ENCODE measurements around the gene VEGFC.

Gene VEGFC

DNA sequence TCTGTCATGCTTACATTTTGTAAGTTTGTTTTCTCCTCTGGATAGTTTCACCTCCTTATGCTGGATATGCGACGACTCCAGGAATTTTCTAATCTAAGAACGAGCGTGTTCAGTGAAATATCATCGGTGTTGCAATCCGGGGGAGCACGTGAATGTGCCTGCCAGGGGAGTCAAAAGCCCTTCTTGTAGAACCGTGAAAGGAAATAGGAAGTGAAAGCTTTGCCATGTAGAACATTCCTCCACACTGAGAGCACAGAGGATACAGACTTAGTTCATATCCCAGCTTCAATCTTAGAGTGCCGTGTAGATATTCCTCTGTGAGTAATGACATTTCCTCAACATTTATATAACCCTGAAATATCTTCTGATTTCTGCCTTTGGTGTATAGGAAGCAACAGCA is 121.2 kb downstream of the VEGFC start:
- no peak for DNase-seq

DNA sequence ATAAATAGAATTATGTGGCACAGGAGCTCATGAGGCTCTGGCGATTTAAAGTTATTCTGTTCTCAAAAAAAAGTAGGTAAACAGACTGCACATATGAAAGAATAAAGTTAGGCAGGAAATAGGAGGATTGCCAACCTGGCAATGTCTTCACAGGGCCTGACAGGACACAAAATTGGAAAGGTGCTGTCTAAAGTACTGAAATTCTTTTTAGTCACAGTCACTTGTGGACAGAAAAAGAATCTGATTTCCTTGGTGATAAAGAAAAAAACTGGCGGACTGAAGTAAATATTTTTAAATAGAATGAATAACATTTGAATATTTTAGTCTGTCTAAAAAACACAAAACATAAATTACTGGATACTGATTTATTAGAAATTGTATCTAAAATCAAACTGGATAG is 124.4 kb downstream of the VEGFC start:
- no peak for DNase-seq

DNA sequence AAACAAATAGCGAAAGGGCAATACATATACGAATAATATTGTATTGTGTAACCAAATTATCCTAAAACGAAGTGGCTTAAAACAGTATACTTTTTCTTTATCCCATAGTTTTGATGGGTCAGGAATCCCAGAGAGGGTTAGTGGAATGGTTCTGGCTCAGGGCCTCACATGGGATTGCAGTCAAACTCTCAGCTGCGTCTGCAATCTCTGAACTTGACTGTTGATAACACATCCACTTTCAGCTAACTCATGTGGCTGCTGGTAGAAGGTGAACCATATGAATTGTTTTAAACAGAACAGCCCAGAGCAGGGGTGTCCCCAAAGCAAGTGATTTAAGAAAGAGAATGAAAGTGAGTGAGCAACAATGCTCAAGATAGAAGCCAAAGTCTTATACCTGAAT is 127.8 kb downstream of the VEGFC start:
- no peak for DNase-seq

DNA sequence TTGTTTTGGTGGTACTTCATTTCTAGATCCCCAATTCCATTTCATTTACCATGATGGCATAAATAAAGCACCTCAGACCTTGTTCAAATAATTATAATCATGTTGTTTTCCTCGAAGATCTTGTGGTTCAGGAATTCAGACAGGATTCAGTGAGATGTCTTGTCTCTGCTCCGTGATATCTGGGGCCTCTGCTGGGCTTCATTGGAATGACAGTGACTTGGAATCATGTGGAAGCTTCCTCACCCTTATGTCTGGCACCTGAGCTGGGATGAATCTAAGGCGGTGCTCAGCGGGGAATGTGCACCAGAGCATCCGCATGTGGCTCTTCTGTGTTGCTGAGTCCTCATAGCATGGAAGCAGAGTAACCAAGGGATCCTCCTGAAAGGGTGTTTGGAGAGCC is 132.2 kb downstream of the VEGFC start:
- DNase-seq, result no peak

DNA sequence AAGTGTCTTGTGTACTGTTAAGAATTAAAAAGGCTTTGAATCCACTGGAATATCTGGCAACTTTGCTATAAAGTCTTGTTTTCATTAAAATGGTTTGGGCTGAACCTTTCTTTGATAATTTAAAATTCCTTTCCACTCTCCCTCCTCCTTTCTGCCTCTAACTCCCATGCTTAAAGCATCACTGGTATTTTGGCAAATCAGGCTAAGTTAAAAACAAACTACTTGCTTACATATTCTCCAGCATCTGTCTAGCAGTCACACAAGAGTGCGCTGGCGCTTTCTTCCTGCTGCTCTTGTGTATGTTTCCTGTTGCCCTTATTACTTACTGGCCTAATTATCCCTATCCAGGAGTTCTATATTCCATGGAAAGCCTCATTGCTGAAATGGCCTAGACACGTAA is 136.6 kb downstream of the VEGFC start:
- no peak for DNase-seq

DNA sequence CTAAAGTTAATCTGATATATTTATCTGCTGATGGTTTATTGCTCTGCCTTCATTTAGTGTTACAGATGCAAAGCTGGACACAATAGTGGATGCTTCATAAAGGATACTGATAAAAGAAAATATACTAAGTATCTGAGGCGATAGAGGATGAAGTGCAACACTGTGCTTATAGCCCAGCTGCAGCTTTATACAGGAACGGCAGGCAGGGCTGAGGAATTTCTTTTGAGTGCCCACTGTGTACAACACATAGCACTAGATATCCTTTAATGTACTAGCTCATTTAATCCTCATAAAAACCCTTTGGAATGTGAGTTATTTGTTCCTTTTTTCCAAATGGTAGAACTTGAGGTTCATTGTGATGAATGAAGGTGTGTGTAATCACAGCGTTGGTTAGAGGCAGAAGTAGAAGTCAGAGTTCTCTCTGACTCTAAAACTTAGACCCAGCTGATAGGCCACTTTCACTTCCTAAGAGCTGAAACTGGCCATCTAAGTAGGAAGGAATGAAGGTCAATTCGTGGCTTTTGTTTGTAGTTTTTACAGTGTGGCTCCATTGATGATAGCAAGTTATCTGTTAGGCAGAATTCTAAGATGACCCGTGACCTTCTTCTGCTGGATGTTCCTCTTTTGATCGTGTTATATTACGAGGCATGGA is 138.0 kb downstream of the VEGFC start:
- DNase-seq, result no peak

DNA sequence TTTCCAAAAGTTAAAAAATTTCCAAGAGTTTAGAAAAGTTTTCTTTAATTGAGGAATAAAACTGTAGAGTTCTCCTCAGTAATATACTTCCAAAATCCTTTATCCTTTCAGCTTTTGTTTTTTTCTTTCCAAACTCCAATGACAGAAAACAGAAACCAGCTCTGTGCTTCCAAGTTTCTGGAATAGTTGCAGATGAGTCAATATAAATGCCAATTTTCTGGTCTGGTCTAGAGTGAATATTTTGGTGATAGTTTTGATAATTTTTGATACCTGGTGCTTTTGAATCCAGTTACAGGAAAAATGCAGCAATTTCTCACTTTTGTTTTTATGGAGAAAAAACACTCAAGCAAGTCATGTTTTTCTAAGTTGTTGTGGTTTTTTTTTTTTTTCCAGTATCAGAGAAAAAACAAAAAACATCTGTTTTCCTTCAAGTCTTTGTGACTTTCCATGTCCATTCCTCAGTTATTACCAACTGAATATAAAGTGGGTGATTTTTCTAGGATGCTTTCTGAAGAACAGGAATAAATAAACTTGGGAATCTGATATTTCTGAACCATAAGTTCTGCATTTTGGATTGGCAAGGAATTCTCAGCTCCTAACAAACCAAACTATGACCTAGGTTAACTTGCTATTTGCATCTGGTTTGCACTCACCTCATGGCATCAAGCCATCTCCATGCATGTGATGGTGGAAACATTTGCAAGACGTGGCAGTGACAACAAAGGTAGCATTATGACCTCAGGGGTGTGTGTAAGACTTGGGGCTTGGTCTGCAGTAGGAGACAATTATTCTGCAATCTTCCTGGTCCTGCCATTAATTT is 139.1 kb downstream of the VEGFC start:
- DNase-seq, result no peak

DNA sequence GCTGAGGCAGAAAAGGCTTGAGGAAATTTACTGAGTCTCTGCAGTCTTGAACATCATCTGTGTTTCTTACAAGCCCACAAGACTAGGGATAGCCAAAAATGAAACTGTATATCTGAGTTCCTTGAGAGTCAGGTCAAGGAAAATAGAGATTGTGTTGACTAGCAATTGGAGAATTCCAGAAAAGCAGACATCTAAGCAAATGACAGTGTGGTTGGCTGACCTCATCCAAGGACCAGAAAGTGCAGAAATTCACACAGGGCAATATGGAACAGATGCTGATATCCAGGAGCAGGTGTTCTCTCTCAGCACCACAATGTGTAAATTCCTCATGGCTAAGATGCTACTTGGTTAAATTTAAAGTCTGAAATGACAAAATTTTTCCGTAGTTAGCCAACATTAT is 146.4 kb downstream of the VEGFC start:
- DNase-seq, result no peak

DNA sequence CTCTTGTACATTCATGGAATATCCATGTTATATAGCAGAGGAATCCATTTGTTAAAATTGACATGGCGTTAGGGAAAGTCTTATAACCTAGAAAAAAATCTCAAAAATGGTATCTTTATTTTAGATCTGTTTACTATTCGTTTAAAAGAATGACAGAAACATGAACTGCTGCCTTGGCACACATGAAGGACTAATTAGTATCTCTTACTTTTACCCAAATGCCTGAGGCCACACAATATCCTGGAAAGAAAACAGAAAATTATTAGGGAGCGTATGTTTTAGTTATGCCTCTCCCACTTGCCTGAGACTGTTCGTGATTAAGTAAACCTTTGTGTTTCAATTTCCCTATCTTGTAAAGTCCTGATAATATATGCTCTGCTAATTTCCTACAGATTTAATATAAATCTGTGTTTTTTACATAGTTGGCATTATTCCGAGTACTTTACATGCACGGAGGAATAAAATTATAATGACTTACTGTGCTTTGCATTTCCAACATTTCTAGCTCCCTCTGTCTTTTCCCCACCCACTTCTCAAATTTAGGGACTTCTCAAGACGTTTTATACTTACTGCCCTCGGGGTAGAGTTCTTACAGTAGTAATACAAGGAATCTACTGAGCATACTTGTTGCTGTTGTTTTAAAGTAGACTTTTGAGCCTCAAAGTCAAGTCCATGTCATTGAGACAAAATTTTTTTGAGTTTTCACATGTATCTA is 147.3 kb downstream of the VEGFC start:
- no peak for DNase-seq

DNA sequence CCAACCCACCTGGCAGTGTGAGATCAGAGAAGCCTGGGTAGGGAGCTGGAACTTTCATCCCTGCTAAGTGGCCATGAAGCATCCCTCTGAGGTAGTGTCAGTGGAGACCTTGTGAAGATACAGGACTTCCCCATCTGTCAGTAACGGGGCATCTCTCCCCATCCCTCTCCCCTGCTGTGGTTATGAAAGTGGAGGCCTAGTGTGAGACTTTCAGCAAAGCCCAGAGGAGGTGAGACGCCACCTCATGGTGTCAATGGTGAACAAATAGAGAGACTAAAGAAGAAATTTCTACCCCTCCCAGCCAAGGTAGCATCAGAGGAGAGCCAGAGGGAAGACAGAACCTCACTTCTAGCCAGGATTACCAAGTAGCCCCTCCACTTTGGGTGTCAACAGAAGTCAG is 150.2 kb downstream of the VEGFC start:
- DNase-seq, result no peak

DNA sequence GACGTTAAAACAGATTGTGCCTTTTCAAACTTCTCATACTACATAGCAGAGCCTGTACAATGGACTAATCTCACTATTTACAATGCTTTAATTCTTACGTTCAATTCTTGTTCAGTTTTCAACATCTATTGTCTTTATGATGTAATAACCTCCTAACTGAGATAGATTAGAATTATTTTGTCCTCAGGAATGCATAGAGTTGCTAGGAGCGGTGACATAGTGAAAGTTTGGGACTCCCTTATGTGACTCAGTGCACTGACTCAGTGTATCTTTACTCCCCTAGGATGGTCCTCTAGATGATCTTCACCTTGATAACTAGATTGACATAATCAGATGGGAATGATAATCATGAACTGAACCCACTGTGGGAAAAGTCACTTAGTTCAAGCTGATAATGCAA is 151.5 kb downstream of the VEGFC start:
- DNase-seq, result no peak

DNA sequence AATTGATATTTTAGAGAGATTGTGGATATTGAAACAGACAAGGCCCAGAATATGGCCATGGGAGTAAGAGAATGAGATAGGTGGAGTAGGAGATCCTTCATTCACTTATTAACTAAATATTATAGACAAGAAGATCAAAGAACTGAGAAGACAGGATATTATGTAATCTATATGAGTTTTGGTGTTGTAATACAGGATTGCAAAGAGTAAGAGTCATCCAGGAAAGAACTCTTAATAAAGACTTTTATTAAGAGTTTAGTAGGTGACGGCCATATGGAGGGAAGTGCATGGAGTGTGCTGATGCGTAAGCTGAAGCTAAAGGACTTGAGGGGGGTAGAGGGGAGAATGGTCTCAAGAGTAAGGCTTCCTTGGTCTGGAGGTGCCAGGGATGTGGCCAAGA is 153.7 kb downstream of the VEGFC start:
- no peak for DNase-seq

DNA sequence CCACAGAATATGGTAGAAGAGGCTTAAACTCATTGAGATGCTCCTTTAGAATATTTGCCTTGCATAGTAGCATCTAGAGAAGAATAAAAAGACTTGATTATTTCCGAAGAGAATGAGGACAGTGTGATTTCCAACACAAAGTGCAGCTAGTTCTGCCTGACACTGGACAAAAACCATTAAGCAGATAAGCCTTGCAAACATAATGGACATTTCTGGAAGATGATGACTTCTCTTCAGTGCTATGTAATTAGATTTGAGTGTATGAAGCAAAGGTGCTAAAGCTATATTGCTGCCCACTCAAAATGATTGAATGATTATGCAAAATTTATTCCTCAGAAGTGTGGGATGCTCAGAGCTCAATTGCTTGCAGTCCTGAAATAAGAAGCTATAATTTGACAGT is 156.4 kb downstream of the VEGFC start:
- no peak for DNase-seq

DNA sequence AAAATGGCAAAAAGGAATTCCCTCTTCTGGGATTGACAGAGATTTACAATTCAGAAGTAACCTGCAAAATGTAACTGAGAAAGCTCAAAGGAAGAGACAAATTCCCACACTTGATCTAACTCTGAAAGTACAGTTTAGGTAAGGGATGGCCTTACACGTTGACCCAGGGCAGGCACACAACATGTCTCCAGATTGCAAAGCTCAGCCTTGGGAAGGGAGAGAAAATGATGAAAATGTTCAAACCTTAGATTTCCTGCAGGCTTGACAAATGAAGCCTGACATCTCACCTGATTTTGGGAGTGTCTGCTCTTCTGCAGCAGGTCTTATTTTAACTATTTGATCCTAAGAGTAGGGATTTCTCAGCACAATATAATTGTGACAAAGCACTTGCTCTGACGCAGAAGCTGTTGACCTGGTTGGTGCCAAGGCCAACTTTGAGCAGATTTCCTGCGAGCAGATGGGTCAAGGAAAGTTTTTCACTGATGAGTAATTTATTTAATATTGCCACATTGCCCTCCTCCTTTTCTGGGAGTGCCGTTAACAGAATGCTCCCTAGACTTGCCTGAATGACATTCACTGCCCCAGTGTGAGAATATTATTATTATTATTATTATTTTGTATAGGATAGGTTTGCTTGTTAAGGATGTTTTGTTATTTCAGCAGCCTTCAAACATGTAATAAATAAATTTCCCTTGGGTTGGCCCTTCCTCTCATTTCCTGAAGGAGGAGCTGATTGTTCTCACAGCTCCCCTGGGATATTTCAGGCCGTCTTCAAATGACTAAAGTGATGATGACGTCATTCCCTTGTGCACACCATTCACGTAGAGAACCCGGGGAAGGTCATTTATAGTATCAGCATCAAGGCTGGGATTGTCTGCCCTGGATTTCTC is 157.1 kb downstream of the VEGFC start:
- DNase-seq, result no peak
